Measurements from ENCODE around the gene CEMIP. TPM values are rescaled to one million over a fixed set of nuclear protein-coding genes. Genes with fewer than 3 reads are reported as not detected.

CEMIP gene
- total and polyA plus RNA-seq, 10 of the 15 experiments (the other 5 are each of a cell fraction or from before 2014, with no cell fraction given) = 0.01 to 0.44 (median 0.16) TPM; not detected in 6

- POLR2A ChIA-PET = no interaction called here
- BruUV-seq (replicated peaks) = no TSS peak
Observed at GRCh38 chr15:80942746-80943565, 163.8 kb downstream of the CEMIP start.

More at GRCh38 chr15:80942746-80943565, 163.8 kb downstream of the CEMIP start:
- SMC1A ChIA-PET (ENCODE audit: uncharacterized antibody, unreplicated experiment) = no interaction called here
- no peaks in the 10 kb centered on the region for H3K4me1 ChIP-seq (ENCODE audit: control insufficient read depth, insufficient read depth, low read length)
- H3K4me2 ChIP-seq (ENCODE audit: control insufficient read depth, insufficient read depth) = no peak overlapping the region
- ATAC-seq = no peak
- H3K4me3 ChIP-seq = no peak overlapping the region
- intact Hi-C loops (cut with micrococcal nuclease; ENCODE audit: unreplicated experiment) (no loop called here), in situ Hi-C loops (cut with MboI) (no loop called here)
- H3K27me3 ChIP-seq (replicated peaks in 1 of 2; ENCODE audit: control insufficient read depth in 2 of 2, insufficient read depth in 2 of 2, low read length in 1 of 2) = no peaks in the 10 kb centered on the region
- H4K20me1 ChIP-seq (ENCODE audit: control insufficient read depth, insufficient read depth) = no peaks in the 10 kb centered on the region
- WGBS (ENCODE audit: insufficient coverage, insufficient replicate concordance, low lambda C conversion rate, missing lambda C conversion rate) = 95% methylated on average over 16 of the region's 16 CpGs
- no peak for DNase-seq (ENCODE audit: low read depth, low spot score)
- H3K36me3 ChIP-seq (ENCODE audit: control insufficient read depth in 2 of 2, insufficient read depth in 2 of 2, low read length in 1 of 2) = peaks cover 0 to under 1% of the 10 kb centered on the region in 2 experiments; a peak in 3 of 4 replicates
- TF ChIP-seq BHLHE40 (IDR thresholded peaks at IDR 0.05; ENCODE audit: borderline replicate concordance in 1 of 2, low read depth in 2 of 2, low read length in 1 of 2) = no peak
- no peak for TF ChIP-seq POLR2AphosphoS2 (IDR thresholded peaks at IDR 0.05; ENCODE audit: low read depth, low read length)
- no peak for TF ChIP-seq KLF5 (IDR thresholded peaks at IDR 0.05; ENCODE audit: partially characterized antibody)
- no peak for TF ChIP-seq BCLAF1 (IDR thresholded peaks at IDR 0.05)
- no peak for TF ChIP-seq SIX5 (IDR thresholded peaks at IDR 0.05; ENCODE audit: low read depth, low read length, severe bottlenecking)
- TF ChIP-seq DPF2 (IDR thresholded peaks at IDR 0.05) = no peak
- TF ChIP-seq NFYB (IDR thresholded peaks at IDR 0.05; ENCODE audit: insufficient read depth, low read depth, low read length) = no peak
- no peak for TF ChIP-seq MTA3 (IDR thresholded peaks at IDR 0.05; ENCODE audit: borderline replicate concordance, low read length)
- no peak for TF ChIP-seq PBX3 (IDR thresholded peaks at IDR 0.05; ENCODE audit: insufficient replicate concordance, low read depth, low read length)
- no peak for TF ChIP-seq MLLT1 (IDR thresholded peaks at IDR 0.05)
- TF ChIP-seq BMI1 (IDR thresholded peaks at IDR 0.05; ENCODE audit: borderline replicate concordance) = no peak
- TF ChIP-seq BCL11A (IDR thresholded peaks at IDR 0.05; ENCODE audit: low read depth, low read length) = no peak
- TF ChIP-seq IKZF2 (IDR thresholded peaks at IDR 0.05) = no peak
- TF ChIP-seq RB1 (IDR thresholded peaks at IDR 0.05; ENCODE audit: borderline replicate concordance) = no peak
- TF ChIP-seq RAD51 (IDR thresholded peaks at IDR 0.05) = no peak
- no peak for TF ChIP-seq TARDBP (IDR thresholded peaks at IDR 0.05; ENCODE audit: borderline replicate concordance)
- CTCF ChIA-PET = no interaction called here
- no peak for FAIRE-seq
- no peak overlapping the region for H3K27ac ChIP-seq (ENCODE audit: control insufficient read depth, insufficient read depth)
- RAD21 ChIA-PET (ENCODE audit: unreplicated experiment) = no interaction called here
- no peak overlapping the region for H2AFZ ChIP-seq (ENCODE audit: control insufficient read depth, low read depth, low read length)
- no peaks in the 10 kb centered on the region for H3K79me2 ChIP-seq (ENCODE audit: control insufficient read depth, insufficient read depth, low read length)
- no peak overlapping the region for H3K9ac ChIP-seq (ENCODE audit: control insufficient read depth, insufficient read depth, low read length)
- no peaks in the 10 kb centered on the region for H3K9me3 ChIP-seq (replicated peaks; ENCODE audit: control insufficient read depth, insufficient read depth, low read length)

Measured in GM12878 (cell line).